HCT116 (cell line): ENCODE measurements around the gene MACF1. TPM values are rescaled to one million over a fixed set of nuclear protein-coding genes. Genes with fewer than 3 reads are reported as not detected.

ENCODE experiments used
- ATAC-seq: fragments of 200-7000 bp; cut with Tn5 transposase; 2 replicates; pipeline ENCODE4 v1.9.1; 2020; ENCODE audit warnings: mild to moderate bottlenecking, moderate library complexity
- BruUV-seq: library from RNA; stranded (reverse); fragments of 400-500 nt; replicated peaks from 2 replicates; lab custom pipeline; 2021; lab: Mats Ljungman, UMichigan
- CTCF ChIA-PET: fragments of 300-600 bp; sonication (Branson Sonifier 250); formaldehyde crosslinking; loops from one replicate; lab custom pipeline; 2021; ENCODE audit warnings: antibody characterized with exemption; lab: Charles Lee
- POLR2A ChIA-PET: fragments of 300-600, 350-600 bp; sonication (Branson Sonifier 250); formaldehyde crosslinking; loops from one replicate; lab custom pipeline; 2021; ENCODE audit warnings: antibody characterized with exemption; lab: Charles Lee
- RAD21 ChIA-PET, 2 experiments: fragments of 300-600 bp; sonication (Branson Sonifier 250); formaldehyde crosslinking; loops; one replicate each; lab custom pipeline; 2023; ENCODE audit warnings: low total read pairs in 2 of 2; ENCODE audit not compliant: uncharacterized antibody in 2 of 2, unreplicated experiment in 2 of 2, low non-redundant PET in 1 of 2; lab: Charles Lee
- DNase-seq: peaks from one replicate; pipeline ENCODE4 v3.0.0-alpha.2; 2010; ENCODE audit warnings: low read depth, low spot score
- H2AFZ ChIP-seq: fragments of 200-600 bp; shearing (Covaris generic), sonication (generic); 2 replicates; pipeline ENCODE4 v1.6.1; 2017; ENCODE audit warnings: low read depth, mixed run types, mixed read lengths, antibody characterized with exemption, low read length; ENCODE audit not compliant: poor library complexity, severe bottlenecking
- H3K27ac ChIP-seq: 2 replicates; pipeline ENCODE4 v1.5.1; 2012; ENCODE audit warnings: low read depth, low read length
- H3K27me3 ChIP-seq: fragments of 200-600 bp; sonication (generic); 2 replicates; pipeline ENCODE4 v1.6.1; 2016; ENCODE audit warnings: mixed run types, low read length, mixed read lengths; ENCODE audit not compliant: insufficient read depth
- H3K36me3 ChIP-seq, 2 experiments: fragments of 200-500 bp in 1 of 2; fragments of 200-600 bp in 1 of 2; sonication (Bioruptor generic) in 1 of 2; sonication (generic) in 1 of 2; 2 replicates each; pipeline versions ENCODE4 v1.5.1 to v1.6.1; 2014 to 2016; ENCODE audit warnings: low read length in 2 of 2, inconsistent platforms in 1 of 2, mixed read lengths in 1 of 2, mixed run types in 1 of 2; ENCODE audit not compliant: insufficient read depth in 2 of 2, control insufficient read depth in 1 of 2
- H3K4me1 ChIP-seq, 2 experiments: fragments of 200-600 bp in 1 of 2; sonication (generic) in 1 of 2; 2 replicates each; pipeline versions ENCODE4 v1.5.1 to v1.6.1; 2012 to 2017; ENCODE audit warnings: low read length in 2 of 2, inconsistent platforms in 1 of 2, mild to moderate bottlenecking in 1 of 2, mixed read lengths in 1 of 2, mixed run types in 1 of 2, moderate library complexity in 1 of 2; ENCODE audit not compliant: insufficient read depth in 2 of 2, control insufficient read depth in 1 of 2
- H3K4me2 ChIP-seq: fragments of 200-600 bp; sonication (generic); 2 replicates; pipeline ENCODE4 v1.6.1; 2017; ENCODE audit warnings: mixed run types, low read length, mixed read lengths
- H3K4me3 ChIP-seq, 2 experiments: fragments of 200-600 bp in 1 of 2; sonication (generic) in 1 of 2; replicated peaks in 1 of 2; 2 replicates each; pipeline ENCODE4 v1.5.1; 2011 to 2016; ENCODE audit warnings: low read length in 2 of 2, control low read depth in 1 of 2, low read depth in 1 of 2, mild to moderate bottlenecking in 1 of 2, mixed read lengths in 1 of 2, mixed run types in 1 of 2
- H3K79me2 ChIP-seq: fragments of 200-600 bp; sonication (generic); 2 replicates; pipeline ENCODE4 v1.6.1; 2017; ENCODE audit warnings: mild to moderate bottlenecking, mixed run types, low read length, moderate library complexity, mixed read lengths; ENCODE audit not compliant: insufficient read depth
- H3K9ac ChIP-seq: fragments of 200-600 bp; sonication (generic); 2 replicates; pipeline ENCODE4 v1.6.1; 2016; ENCODE audit warnings: low read length, mixed read lengths
- H3K9me2 ChIP-seq: fragments of 200-600 bp; sonication (generic), shearing (Covaris generic); 2 replicates; pipeline ENCODE4 v1.6.1; 2017; ENCODE audit warnings: mixed run types, mild to moderate bottlenecking, moderate library complexity; ENCODE audit not compliant: insufficient read depth
- H3K9me3 ChIP-seq, 2 experiments: fragments of 200-500 bp in 1 of 2; fragments of 200-600 bp in 1 of 2; sonication (Bioruptor generic) in 1 of 2; sonication (generic) in 1 of 2; 2 replicates each; pipeline ENCODE4 v1.6.1; 2014 to 2017; ENCODE audit warnings: low read length in 2 of 2, mixed read lengths in 2 of 2, inconsistent platforms in 1 of 2, low read depth in 1 of 2, mild to moderate bottlenecking in 1 of 2, mixed run types in 1 of 2, moderate library complexity in 1 of 2; ENCODE audit not compliant: control insufficient read depth in 1 of 2, insufficient read depth in 1 of 2
- H4K20me1 ChIP-seq: fragments of 200-600 bp; sonication (generic), shearing (Covaris generic); 2 replicates; pipeline ENCODE4 v1.6.1; 2017; ENCODE audit warnings: mixed run types, mild to moderate bottlenecking, moderate library complexity; ENCODE audit not compliant: insufficient read depth
- CBX3 ChIP-seq: IDR thresholded peaks from 2 replicates; pipeline ENCODE4 v1.6.1; 2012; ENCODE audit warnings: low read depth
- CEBPB ChIP-seq: IDR thresholded peaks from 2 replicates; pipeline ENCODE4 v1.6.1; 2012; ENCODE audit warnings: low read depth
- EGR1 ChIP-seq: IDR thresholded peaks from 2 replicates; pipeline ENCODE4 v1.6.1; 2012; ENCODE audit warnings: low read depth
- EZH2phosphoT487 ChIP-seq: fragments of 200-600 bp; IDR thresholded peaks from 2 replicates; pipeline ENCODE4 v1.6.1; 2018; ENCODE audit warnings: antibody characterized with exemption, borderline replicate concordance
- FOSL1 ChIP-seq: IDR thresholded peaks from 2 replicates; pipeline ENCODE4 v1.6.1; 2012; ENCODE audit warnings: low read depth
- POLR2AphosphoS5 ChIP-seq: IDR thresholded peaks from 2 replicates; pipeline ENCODE4 v1.6.1; 2011; ENCODE audit warnings: mild to moderate bottlenecking, low read depth, low read length, moderate library complexity
- SIN3A ChIP-seq: IDR thresholded peaks from 2 replicates; pipeline ENCODE4 v1.6.1; 2012; ENCODE audit warnings: low read depth
- SP1 ChIP-seq: IDR thresholded peaks from 2 replicates; pipeline ENCODE4 v1.6.1; 2012; ENCODE audit warnings: low read depth
- TCF7L2 ChIP-seq: IDR thresholded peaks from 2 replicates; pipeline ENCODE4 v1.7.0; 2011; ENCODE audit warnings: borderline replicate concordance, inconsistent platforms; ENCODE audit not compliant: insufficient read depth, insufficient read length; ENCODE audit errors: extremely low read depth
- YY1 ChIP-seq: IDR thresholded peaks from 2 replicates; pipeline ENCODE4 v1.6.1; 2011; ENCODE audit warnings: low read length, low read depth, moderate library complexity, mild to moderate bottlenecking; ENCODE audit not compliant: insufficient replicate concordance; ENCODE audit errors: extremely low read depth
- ZFX ChIP-seq: fragments of 450-650 bp; IDR thresholded peaks from 2 replicates; pipeline ENCODE4 v1.6.1; 2017
- intact Hi-C: fragments of 100-400 bp; cut with micrococcal nuclease; formaldehyde crosslinking; loops from 2 replicates; pipeline ENCODE4 v1.10.0; 2022
- total RNA-seq: library from RNA; stranded (reverse); gene quantifications from one replicate; pipeline ENCODE4 v1.2.1, GENCODE V29; 2021; ENCODE audit not compliant: unreplicated experiment
- TF ChIP-seq, protein P1 (sequence below): IDR thresholded peaks from 2 replicates; pipeline ENCODE4 v1.6.1; 2011; ENCODE audit warnings: mild to moderate bottlenecking, low read length, moderate library complexity; ENCODE audit not compliant: insufficient replicate concordance; ENCODE audit errors: extremely low read depth
- TF ChIP-seq, protein P2 (sequence below), 3 experiments: fragments of 200-600 bp in 1 of 3; sonication (generic) in 1 of 3; IDR thresholded peaks in 2 of 3; conservative IDR thresholded peaks in 1 of 3; 2 replicates each; pipeline ENCODE4 v1.5.1; 2012 to 2017; ENCODE audit warnings: low read depth in 2 of 3, low read length in 2 of 3, antibody characterized with exemption in 1 of 3, borderline replicate concordance in 1 of 3, control low read depth in 1 of 3, mild to moderate bottlenecking in 1 of 3, mixed read lengths in 1 of 3, mixed run types in 1 of 3, moderate library complexity in 1 of 3; ENCODE audit not compliant: insufficient read depth in 1 of 3
- TF ChIP-seq, protein P3 (sequence below): IDR thresholded peaks from 2 replicates; pipeline ENCODE4 v1.6.1; 2012; ENCODE audit warnings: low read depth

Gene MACF1
- total RNA-seq, 1 experiment from 2014 or later, result 146 TPM

DNA sequence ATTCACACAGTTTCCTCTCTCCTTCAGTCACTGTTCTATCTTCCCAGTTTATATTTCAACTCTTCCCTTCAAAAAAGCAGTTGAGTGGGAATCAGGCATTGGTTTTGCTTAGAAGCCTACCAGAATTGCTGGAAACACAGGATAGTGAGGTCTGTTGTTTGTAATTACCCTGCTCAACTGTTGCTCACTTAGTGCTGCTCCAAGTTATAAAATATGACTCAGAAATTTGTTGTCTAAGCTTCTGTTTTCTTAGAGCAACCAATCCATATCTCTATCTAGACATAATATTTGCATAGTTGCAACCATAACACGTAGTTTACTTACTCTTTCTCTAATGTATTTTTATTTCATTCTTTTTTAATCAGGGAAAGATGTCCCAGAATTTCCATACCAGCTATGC, 87.9 kb downstream of the MACF1 start:
- POLR2A ChIA-PET, result no interaction called here
- RAD21 ChIA-PET, result no interaction called here
- ATAC-seq, result no peak

More for the DNA sequence above, 87.9 kb downstream of the MACF1 start:
- no TSS peak for BruUV-seq
- H3K27me3 ChIP-seq, result no peaks in the 10 kb centered on the region
- H4K20me1 ChIP-seq, result no peaks in the 10 kb centered on the region
- no peak overlapping the region for H3K27ac ChIP-seq
- TF ChIP-seq, protein P1, sequence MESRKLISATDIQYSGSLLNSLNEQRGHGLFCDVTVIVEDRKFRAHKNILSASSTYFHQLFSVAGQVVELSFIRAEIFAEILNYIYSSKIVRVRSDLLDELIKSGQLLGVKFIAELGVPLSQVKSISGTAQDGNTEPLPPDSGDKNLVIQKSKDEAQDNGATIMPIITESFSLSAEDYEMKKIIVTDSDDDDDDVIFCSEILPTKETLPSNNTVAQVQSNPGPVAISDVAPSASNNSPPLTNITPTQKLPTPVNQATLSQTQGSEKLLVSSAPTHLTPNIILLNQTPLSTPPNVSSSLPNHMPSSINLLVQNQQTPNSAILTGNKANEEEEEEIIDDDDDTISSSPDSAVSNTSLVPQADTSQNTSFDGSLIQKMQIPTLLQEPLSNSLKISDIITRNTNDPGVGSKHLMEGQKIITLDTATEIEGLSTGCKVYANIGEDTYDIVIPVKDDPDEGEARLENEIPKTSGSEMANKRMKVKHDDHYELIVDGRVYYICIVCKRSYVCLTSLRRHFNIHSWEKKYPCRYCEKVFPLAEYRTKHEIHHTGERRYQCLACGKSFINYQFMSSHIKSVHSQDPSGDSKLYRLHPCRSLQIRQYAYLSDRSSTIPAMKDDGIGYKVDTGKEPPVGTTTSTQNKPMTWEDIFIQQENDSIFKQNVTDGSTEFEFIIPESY, result no peak
- TF ChIP-seq EZH2phosphoT487, result no peak
- TF ChIP-seq, protein P2, sequence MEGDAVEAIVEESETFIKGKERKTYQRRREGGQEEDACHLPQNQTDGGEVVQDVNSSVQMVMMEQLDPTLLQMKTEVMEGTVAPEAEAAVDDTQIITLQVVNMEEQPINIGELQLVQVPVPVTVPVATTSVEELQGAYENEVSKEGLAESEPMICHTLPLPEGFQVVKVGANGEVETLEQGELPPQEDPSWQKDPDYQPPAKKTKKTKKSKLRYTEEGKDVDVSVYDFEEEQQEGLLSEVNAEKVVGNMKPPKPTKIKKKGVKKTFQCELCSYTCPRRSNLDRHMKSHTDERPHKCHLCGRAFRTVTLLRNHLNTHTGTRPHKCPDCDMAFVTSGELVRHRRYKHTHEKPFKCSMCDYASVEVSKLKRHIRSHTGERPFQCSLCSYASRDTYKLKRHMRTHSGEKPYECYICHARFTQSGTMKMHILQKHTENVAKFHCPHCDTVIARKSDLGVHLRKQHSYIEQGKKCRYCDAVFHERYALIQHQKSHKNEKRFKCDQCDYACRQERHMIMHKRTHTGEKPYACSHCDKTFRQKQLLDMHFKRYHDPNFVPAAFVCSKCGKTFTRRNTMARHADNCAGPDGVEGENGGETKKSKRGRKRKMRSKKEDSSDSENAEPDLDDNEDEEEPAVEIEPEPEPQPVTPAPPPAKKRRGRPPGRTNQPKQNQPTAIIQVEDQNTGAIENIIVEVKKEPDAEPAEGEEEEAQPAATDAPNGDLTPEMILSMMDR (IDR thresholded peaks at IDR 0.05 in 2 of 3, conservative IDR thresholded peaks at IDR 0.05 in 1 of 3; ENCODE audit: borderline replicate concordance in 1 of 3, insufficient read depth in 1 of 3, low read depth in 2 of 3, low read length in 2 of 3), result no peak
- no peak for TF ChIP-seq ZFX
- TF ChIP-seq SIN3A, result no peak
- TF ChIP-seq, protein P3, sequence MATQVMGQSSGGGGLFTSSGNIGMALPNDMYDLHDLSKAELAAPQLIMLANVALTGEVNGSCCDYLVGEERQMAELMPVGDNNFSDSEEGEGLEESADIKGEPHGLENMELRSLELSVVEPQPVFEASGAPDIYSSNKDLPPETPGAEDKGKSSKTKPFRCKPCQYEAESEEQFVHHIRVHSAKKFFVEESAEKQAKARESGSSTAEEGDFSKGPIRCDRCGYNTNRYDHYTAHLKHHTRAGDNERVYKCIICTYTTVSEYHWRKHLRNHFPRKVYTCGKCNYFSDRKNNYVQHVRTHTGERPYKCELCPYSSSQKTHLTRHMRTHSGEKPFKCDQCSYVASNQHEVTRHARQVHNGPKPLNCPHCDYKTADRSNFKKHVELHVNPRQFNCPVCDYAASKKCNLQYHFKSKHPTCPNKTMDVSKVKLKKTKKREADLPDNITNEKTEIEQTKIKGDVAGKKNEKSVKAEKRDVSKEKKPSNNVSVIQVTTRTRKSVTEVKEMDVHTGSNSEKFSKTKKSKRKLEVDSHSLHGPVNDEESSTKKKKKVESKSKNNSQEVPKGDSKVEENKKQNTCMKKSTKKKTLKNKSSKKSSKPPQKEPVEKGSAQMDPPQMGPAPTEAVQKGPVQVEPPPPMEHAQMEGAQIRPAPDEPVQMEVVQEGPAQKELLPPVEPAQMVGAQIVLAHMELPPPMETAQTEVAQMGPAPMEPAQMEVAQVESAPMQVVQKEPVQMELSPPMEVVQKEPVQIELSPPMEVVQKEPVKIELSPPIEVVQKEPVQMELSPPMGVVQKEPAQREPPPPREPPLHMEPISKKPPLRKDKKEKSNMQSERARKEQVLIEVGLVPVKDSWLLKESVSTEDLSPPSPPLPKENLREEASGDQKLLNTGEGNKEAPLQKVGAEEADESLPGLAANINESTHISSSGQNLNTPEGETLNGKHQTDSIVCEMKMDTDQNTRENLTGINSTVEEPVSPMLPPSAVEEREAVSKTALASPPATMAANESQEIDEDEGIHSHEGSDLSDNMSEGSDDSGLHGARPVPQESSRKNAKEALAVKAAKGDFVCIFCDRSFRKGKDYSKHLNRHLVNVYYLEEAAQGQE, result no peak
- TF ChIP-seq CBX3, result no peak
- no peak for TF ChIP-seq EGR1
- TF ChIP-seq YY1, result no peak
- TF ChIP-seq POLR2AphosphoS5, result no peak
- TF ChIP-seq CEBPB, result no peak
- no peak for TF ChIP-seq TCF7L2
- TF ChIP-seq FOSL1, result no peak
- no peak for TF ChIP-seq SP1
- TF ChIP-seq, all 23 proteins: peak for 0
- no peak for DNase-seq
- H2AFZ ChIP-seq, result no peak overlapping the region
- intact Hi-C loops, result no loop called here
- CTCF ChIA-PET, result no interaction called here
- H3K4me2 ChIP-seq, result no peak overlapping the region
- no peaks in the 10 kb centered on the region for H3K79me2 ChIP-seq
- no peaks in the 10 kb centered on the region for H3K9me2 ChIP-seq
- no peak overlapping the region for H3K4me3 ChIP-seq
- H3K9me3 ChIP-seq, result no peaks in the 10 kb centered on the region
- H3K9ac ChIP-seq, result no peak overlapping the region
- peaks cover under 1 to 5% of the 10 kb centered on the region in 2 experiments; a peak in 2 of 4 replicates for H3K36me3 ChIP-seq
- no peaks in the 10 kb centered on the region for H3K4me1 ChIP-seq
